ENCODE results near the gene SRL.

DNA sequence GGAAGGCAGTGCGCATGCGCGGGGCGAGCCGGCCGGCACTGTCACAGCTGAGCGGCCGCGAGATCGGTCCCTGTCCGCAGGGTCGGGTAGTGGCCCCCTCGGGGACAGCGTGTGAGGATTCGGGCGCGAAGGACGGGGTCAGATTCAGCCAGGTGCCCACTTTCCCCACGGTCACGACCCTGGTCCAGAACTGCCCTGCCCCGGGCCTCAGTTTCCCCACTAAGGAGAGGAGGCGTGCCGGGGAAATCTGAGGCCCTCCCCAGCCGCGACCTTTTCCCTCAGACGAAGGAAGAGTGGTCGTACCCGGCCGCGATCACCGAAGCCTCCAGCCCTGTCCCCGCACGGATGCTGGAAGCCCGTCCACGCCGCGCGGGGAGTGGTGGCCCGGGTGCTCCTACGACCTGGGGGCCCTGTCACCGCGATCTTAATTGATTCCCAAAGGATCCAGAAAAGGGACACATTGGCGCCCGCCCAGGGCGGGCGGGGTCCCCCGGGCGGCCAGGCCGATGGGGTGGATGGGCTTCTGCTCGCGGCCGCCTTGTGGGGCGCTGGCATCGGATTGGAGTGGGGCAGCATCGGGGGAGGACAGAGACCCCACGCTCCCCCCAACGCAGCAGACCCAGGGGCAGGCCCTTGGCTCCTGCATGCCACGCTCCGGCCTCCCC lies 57.7 kb downstream of the SRL start:
- TF ChIP-seq CTCF (IDR thresholded peaks at IDR 0.05) (no peak), POLR2A (IDR thresholded peaks at IDR 0.05) (no peak)
